ENCODE measurements around the gene CNTN1. TPM values are rescaled to one million over a fixed set of nuclear protein-coding genes. Genes with fewer than 3 reads are reported as not detected.

CNTN1 gene
- total and polyA plus RNA-seq, 2 of the 13 experiments (the other 11 are each of a cell fraction or from before 2014, with no cell fraction given), result 0.01 to 0.07 TPM

DNA sequence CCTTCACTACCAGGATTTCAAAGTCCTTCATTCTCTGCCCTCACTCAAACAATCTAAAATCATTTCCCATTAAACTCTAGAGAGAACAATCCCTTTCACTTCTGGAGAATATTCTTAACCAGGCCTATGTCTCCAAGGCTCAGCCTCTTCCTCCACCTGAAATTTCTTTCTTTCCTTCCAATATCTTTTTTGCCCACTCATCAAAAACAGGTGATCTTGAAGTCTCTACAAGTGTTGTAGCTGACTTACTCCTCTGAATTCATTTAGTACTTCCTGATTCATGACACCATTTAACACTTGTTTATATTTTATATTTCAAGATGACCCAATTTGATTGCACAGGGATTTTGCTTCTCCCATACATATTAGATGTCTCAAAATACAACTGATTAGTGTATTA, 429.1 kb downstream of the CNTN1 start:
- in situ Hi-C loops (cut with HindIII; ENCODE audit: extremely low pct_ligation_motif_present, low pct_unique_long_range_greater_than_20kb), result no loop called here

More for the DNA sequence above, 429.1 kb downstream of the CNTN1 start:
- no peak overlapping the region for H3K27ac ChIP-seq (ENCODE audit: extremely low read length, insufficient read depth, low read length)
- TF ChIP-seq MAFK (conservative IDR thresholded peaks at IDR 0.05 in 1 of 2, IDR thresholded peaks at IDR 0.05 in 1 of 2; ENCODE audit: low read length in 2 of 2) (peak; percentile 86 to 93), TMF1 (CRISPR knock-in tag; IDR thresholded peaks at IDR 0.05; ENCODE audit: low read depth) (no peak), MAFF (IDR thresholded peaks at IDR 0.05; ENCODE audit: low read depth, low read length) (peak; percentile 93), NAIF1 (CRISPR knock-in tag; IDR thresholded peaks at IDR 0.05; ENCODE audit: borderline replicate concordance) (no peak)
- FAIRE-seq (no peak), DNase-seq (ENCODE audit: low spot score) (no peak), ATAC-seq (no peak)
- H3K36me3 ChIP-seq (replicated peaks in 1 of 2; ENCODE audit: control insufficient read depth in 1 of 2, insufficient read depth in 2 of 2, low read length in 2 of 2), result no peaks in the 10 kb centered on the region
- H2AFZ ChIP-seq (ENCODE audit: low read length), result no peak overlapping the region
- no peak overlapping the region for H3K4me3 ChIP-seq (replicated peaks in 1 of 3; ENCODE audit: insufficient read depth in 1 of 3, low read depth in 2 of 3, low read length in 3 of 3)
- no TSS peak for BruUV-seq (replicated peaks)
- no peaks in the 10 kb centered on the region for H3K9me3 ChIP-seq (ENCODE audit: low read length)
- intact Hi-C loops (cut with micrococcal nuclease; ENCODE audit: unreplicated experiment), result no loop called here
- no peaks in the 10 kb centered on the region for H3K4me1 ChIP-seq (ENCODE audit: insufficient read depth, low read length)
- no peaks in the 10 kb centered on the region for H4K20me1 ChIP-seq (ENCODE audit: insufficient read depth, low read length)
- CTCF ChIA-PET (ENCODE audit: low intra/inter-chr PET ratio, low total read pairs), result no interaction called here
- H3K79me2 ChIP-seq (ENCODE audit: insufficient read depth, low read length), result no peaks in the 10 kb centered on the region
- no peak overlapping the region for H3K9ac ChIP-seq (ENCODE audit: insufficient read depth, low read depth, low read length)
- no peak overlapping the region for H3K4me2 ChIP-seq (ENCODE audit: low read depth, low read length)
- POLR2A ChIA-PET, result no interaction called here
- no peaks in the 10 kb centered on the region for H3K27me3 ChIP-seq (ENCODE audit: control insufficient read depth in 1 of 2, insufficient read depth in 2 of 2, low read length in 2 of 2)

Data from HepG2 (cell line).